ENCODE data around the gene ABHD15. TPM values are rescaled to one million over a fixed set of nuclear protein-coding genes. Genes with fewer than 3 reads are reported as not detected.

The ABHD15 gene
- total and polyA plus RNA-seq, 2 donors (not counting 3 experiments of a cell fraction or from before 2014, with no cell fraction given) = 3.8 to 5.6 TPM

DNA sequence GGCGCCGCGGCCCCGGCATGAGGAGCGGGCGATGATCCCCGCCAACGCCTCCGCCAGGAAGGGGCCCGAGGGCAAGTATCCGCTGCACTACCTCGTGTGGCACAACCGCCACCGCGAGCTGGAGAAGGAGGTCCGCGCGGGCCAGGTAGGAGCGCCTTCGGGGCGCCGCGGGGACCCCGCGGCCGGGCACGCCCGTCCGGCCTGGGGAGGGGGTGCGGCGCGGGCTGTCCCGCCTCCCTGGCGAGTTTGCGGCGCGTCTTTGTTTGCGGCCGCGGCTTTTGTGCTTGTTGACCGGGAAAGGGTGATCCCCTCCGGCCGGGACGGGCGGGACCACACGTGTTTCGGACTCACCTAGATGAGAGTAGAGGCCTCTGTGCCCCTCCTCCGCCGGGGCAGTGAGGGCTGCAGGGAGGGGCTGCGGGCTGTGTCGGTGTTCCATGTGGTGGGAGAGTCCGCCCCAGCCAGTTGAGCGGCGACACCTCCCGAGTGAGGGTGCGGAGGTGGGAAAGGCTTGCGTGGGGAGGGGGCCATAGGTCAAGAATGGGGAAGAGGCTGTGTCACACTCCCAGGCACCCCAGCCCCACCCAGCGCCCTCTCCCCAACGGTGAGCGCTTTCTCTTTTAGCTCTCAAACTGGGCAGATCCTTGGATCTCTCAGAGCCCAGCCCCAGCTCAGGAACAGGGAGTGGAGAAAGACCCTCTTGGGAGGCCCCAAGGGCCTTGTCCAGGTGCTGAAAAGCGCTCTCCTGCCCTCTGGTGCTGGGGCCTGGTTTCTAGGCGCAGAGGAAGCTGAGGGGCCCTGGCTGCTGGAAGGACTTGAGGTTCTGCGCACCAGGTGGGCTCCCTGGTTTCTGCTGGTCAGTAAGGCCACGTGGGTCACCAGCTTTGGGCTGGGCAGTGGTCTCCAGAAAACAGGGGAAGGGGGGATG, 27.0 kb upstream of the ABHD15 start:
- Histone ChIP-seq H3K27me3 (ENCODE audit: control insufficient read depth in 2 of 2, insufficient read depth in 2 of 2, low read length in 2 of 2) (no peaks in the 10 kb centered on the region), H3K4me2 (ENCODE audit: insufficient read depth, low read length) (peak overlapping the region; percentile 57), H3K9me3 (replicated peaks; ENCODE audit: control insufficient read depth, insufficient read depth, low read length) (no peaks in the 10 kb centered on the region), H3K9me1 (replicated peaks; ENCODE audit: control insufficient read depth, extremely low read depth, insufficient read depth, low read length) (no peaks in the 10 kb centered on the region), H4K20me1 (replicated peaks; ENCODE audit: control insufficient read depth, extremely low read depth, insufficient read depth, low read length) (no peaks in the 10 kb centered on the region), H3K79me2 (ENCODE audit: control insufficient read depth, insufficient read depth, low read length) (peaks cover 12% of the 10 kb centered on the region), H3K4me3 (replicated peaks in 1 of 3; ENCODE audit: insufficient read depth in 1 of 3, low read depth in 1 of 3, low read length in 3 of 3) (peak overlapping the region; percentile 51 to 64 (median 59)), H3K27ac (ENCODE audit: insufficient read depth, low read depth, low read length) (peak overlapping the region; percentile 21), H2AFZ (ENCODE audit: low read depth, low read length) (peak overlapping the region; percentile 66), H3K4me1 (ENCODE audit: control insufficient read depth, extremely low read depth, insufficient read depth, low read length) (peaks cover 42% of the 10 kb centered on the region), H3K36me3 (ENCODE audit: control insufficient read depth in 2 of 2, extremely low read depth in 1 of 2, insufficient read depth in 2 of 2, low read length in 2 of 2) (no peaks in the 10 kb centered on the region), H3K9ac (replicated peaks; ENCODE audit: extremely low read depth, insufficient read depth, low read length) (peak overlapping the region; percentile 29)
- POLR2A ChIA-PET = no interaction called here
- FAIRE-seq (no peak), DNase-seq (ENCODE audit: low read depth, low spot score) (no peak)
- dilution Hi-C loops (cut with MboI; ENCODE audit: extremely low pct_ligation_motif_present, low sequenced_read_pairs) = no loop called here
- CTCF ChIA-PET = interaction anchor here (0.6 to 9.2 kb wide), 10 partner anchors 8 to 470 kb away, joined by 3 to 152 read pairs (median 19); partner anchors contain the start of genes ABHD15 and TP53I13
- intact Hi-C loops (cut with micrococcal nuclease) = loop anchor here (5.0 kb wide), 1 partner anchor 302 kb away; the partner anchor contains the start of gene NUFIP2
- TF ChIP-seq, protein P1, sequence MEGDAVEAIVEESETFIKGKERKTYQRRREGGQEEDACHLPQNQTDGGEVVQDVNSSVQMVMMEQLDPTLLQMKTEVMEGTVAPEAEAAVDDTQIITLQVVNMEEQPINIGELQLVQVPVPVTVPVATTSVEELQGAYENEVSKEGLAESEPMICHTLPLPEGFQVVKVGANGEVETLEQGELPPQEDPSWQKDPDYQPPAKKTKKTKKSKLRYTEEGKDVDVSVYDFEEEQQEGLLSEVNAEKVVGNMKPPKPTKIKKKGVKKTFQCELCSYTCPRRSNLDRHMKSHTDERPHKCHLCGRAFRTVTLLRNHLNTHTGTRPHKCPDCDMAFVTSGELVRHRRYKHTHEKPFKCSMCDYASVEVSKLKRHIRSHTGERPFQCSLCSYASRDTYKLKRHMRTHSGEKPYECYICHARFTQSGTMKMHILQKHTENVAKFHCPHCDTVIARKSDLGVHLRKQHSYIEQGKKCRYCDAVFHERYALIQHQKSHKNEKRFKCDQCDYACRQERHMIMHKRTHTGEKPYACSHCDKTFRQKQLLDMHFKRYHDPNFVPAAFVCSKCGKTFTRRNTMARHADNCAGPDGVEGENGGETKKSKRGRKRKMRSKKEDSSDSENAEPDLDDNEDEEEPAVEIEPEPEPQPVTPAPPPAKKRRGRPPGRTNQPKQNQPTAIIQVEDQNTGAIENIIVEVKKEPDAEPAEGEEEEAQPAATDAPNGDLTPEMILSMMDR (IDR thresholded peaks at IDR 0.05; ENCODE audit: extremely low read depth in 1 of 2, insufficient read depth in 1 of 2, low read depth in 1 of 2, low read length in 2 of 2) = peak in 1 of 2 donors; percentile 32
- no peak for TF ChIP-seq EZH2 (IDR thresholded peaks at IDR 0.05; ENCODE audit: borderline replicate concordance, low read depth, low read length, severe bottlenecking)
- no TSS peak for BruUV-seq (replicated peaks)

Data from endothelial cell of umbilical vein (primary cell).